GM23338 (cell line): Measurements from ENCODE around the gene HEXD. TPM values are rescaled to one million over a fixed set of nuclear protein-coding genes. Genes with fewer than 3 reads are reported as not detected.

ENCODE experiments used
- ATAC-seq: fragments of 200-7000 bp; cut with Tn5 transposase; 3 replicates; pipeline ENCODE4 v1.9.1; 2020
- DNase-seq: peaks from one replicate; pipeline ENCODE4 v3.0.0-alpha.2; 2015; ENCODE audit warnings: low spot score
- H2AFZ ChIP-seq: fragments of 200-600 bp; sonication (generic); 2 replicates; pipeline ENCODE4 v1.8.0; 2016; ENCODE audit warnings: antibody characterized with exemption, mild to moderate bottlenecking, moderate library complexity
- H3F3A ChIP-seq: fragments of 200-600 bp; sonication (generic); replicated peaks from 2 replicates; pipeline ENCODE4 v1.8.0; 2017; ENCODE audit warnings: antibody characterized with exemption, mixed run types, low read depth
- H3K27ac ChIP-seq: fragments of 200-600 bp; sonication (generic); 2 replicates; pipeline ENCODE4 v1.6.1; 2016; ENCODE audit warnings: low read depth
- H3K27me3 ChIP-seq: fragments of 200-600 bp; sonication (generic); 2 replicates; pipeline ENCODE4 v1.8.0; 2016; ENCODE audit warnings: mild to moderate bottlenecking, mixed run types, moderate library complexity; ENCODE audit not compliant: insufficient read depth
- H3K36me3 ChIP-seq: fragments of 200-600 bp; sonication (generic); 2 replicates; pipeline ENCODE4 v1.8.0; 2016; ENCODE audit warnings: mild to moderate bottlenecking; ENCODE audit not compliant: insufficient read depth
- H3K4me1 ChIP-seq: fragments of 200-600 bp; sonication (generic); 2 replicates; pipeline ENCODE4 v1.8.0; 2016; ENCODE audit warnings: mild to moderate bottlenecking, moderate library complexity; ENCODE audit not compliant: insufficient read depth
- H3K4me2 ChIP-seq: fragments of 200-600 bp; sonication (generic); 2 replicates; pipeline ENCODE4 v1.7.1; 2017; ENCODE audit warnings: mixed run types
- H3K4me3 ChIP-seq: fragments of 200-600 bp; sonication (generic); 2 replicates; pipeline ENCODE4 v1.6.1; 2016; ENCODE audit warnings: mixed run types
- H3K79me2 ChIP-seq: fragments of 200-600 bp; sonication (generic); replicated peaks from 2 replicates; pipeline ENCODE4 v1.8.0; 2017; ENCODE audit warnings: mild to moderate bottlenecking; ENCODE audit not compliant: insufficient read depth
- H3K9me2 ChIP-seq: fragments of 200-600 bp; sonication (generic); 2 replicates; pipeline ENCODE4 v1.8.0; 2017; ENCODE audit not compliant: insufficient read depth
- H4K20me1 ChIP-seq: fragments of 200-600 bp; sonication (generic); replicated peaks from 2 replicates; pipeline ENCODE4 v1.8.0; 2017; ENCODE audit warnings: mild to moderate bottlenecking; ENCODE audit not compliant: insufficient read depth
- H3K27ac Mint-ChIP-seq: 2 replicates; pipeline ENCODE4 v1.8.0; 2020; ENCODE audit warnings: inconsistent platforms, mild to moderate bottlenecking, moderate library complexity, mixed read lengths
- H3K27me3 Mint-ChIP-seq: 3 replicates; pipeline ENCODE4 v1.8.0; 2022; ENCODE audit warnings: low read depth, mild to moderate bottlenecking, moderate library complexity, mixed read lengths, inconsistent platforms; ENCODE audit not compliant: insufficient read depth, poor library complexity
- H3K36me3 Mint-ChIP-seq: 3 replicates; pipeline ENCODE4 v1.8.0; 2021; ENCODE audit warnings: low read depth, mild to moderate bottlenecking, inconsistent platforms, moderate library complexity, mixed read lengths
- H3K4me1 Mint-ChIP-seq: 3 replicates; pipeline ENCODE4 v1.8.0; 2020; ENCODE audit warnings: mild to moderate bottlenecking, inconsistent platforms, mixed read lengths
- H3K4me3 Mint-ChIP-seq: 3 replicates; pipeline ENCODE4 v1.8.0; 2021; ENCODE audit warnings: moderate library complexity, mild to moderate bottlenecking, inconsistent platforms, mixed read lengths
- H3K9me3 Mint-ChIP-seq: 3 replicates; pipeline ENCODE4 v1.8.0; 2020; ENCODE audit warnings: moderate library complexity, mild to moderate bottlenecking, inconsistent platforms, mixed read lengths
- CREB1 ChIP-seq: fragments of 250-450 bp; sonication (Bioruptor Pico); IDR thresholded peaks from 2 replicates; pipeline ENCODE4 v1.5.0; 2020; ENCODE audit warnings: low read depth, mild to moderate bottlenecking, moderate library complexity
- CTCF ChIP-seq, 2 experiments: fragments of 200-600 bp in 1 of 2; sonication (generic) in 1 of 2; conservative IDR thresholded peaks; 2 replicates each; pipeline versions ENCODE4 v1.5.1 to v1.6.1; 2016 to 2017; ENCODE audit warnings: antibody characterized with exemption in 2 of 2, low read depth in 2 of 2, mild to moderate bottlenecking in 2 of 2, moderate library complexity in 1 of 2
- ETS1 ChIP-seq: IDR thresholded peaks from 2 replicates; pipeline ENCODE4 v1.6.1; 2016; ENCODE audit warnings: antibody characterized with exemption
- EZH2phosphoT487 ChIP-seq: fragments of 200-600 bp; sonication (generic); IDR thresholded peaks from one replicate; pipeline ENCODE4 v1.8.1; 2018; ENCODE audit warnings: antibody characterized with exemption; ENCODE audit not compliant: unreplicated experiment
- JUNB ChIP-seq: IDR thresholded peaks from one replicate; pipeline ENCODE4 v1.6.1; 2016; ENCODE audit warnings: antibody characterized with exemption; ENCODE audit not compliant: unreplicated experiment
- NANOG ChIP-seq: IDR thresholded peaks from 2 replicates; pipeline ENCODE4 v1.6.1; 2016; ENCODE audit warnings: antibody characterized with exemption, borderline replicate concordance
- POLR2AphosphoS5 ChIP-seq: IDR thresholded peaks from 2 replicates; pipeline ENCODE4 v1.6.1; 2016; ENCODE audit warnings: antibody characterized with exemption, low read depth
- REST ChIP-seq: IDR thresholded peaks from one replicate; pipeline ENCODE4 v1.6.1; 2018; ENCODE audit warnings: antibody characterized with exemption; ENCODE audit not compliant: unreplicated experiment
- STAT1 ChIP-seq: IDR thresholded peaks from one replicate; pipeline ENCODE4 v1.6.1; 2016; ENCODE audit warnings: antibody characterized with exemption; ENCODE audit not compliant: unreplicated experiment
- ZNF114 ChIP-seq: fragments of 250-450 bp; sonication (Bioruptor Pico); IDR thresholded peaks from 2 replicates; pipeline ENCODE4 v1.5.0; 2020; ENCODE audit warnings: mild to moderate bottlenecking, moderate library complexity
- ZNF331 ChIP-seq: fragments of 250-450 bp; sonication (Bioruptor Pico); IDR thresholded peaks from 2 replicates; pipeline ENCODE4 v1.5.0; 2020; ENCODE audit warnings: low read depth, mild to moderate bottlenecking, moderate library complexity
- polyA plus RNA-seq: library from polyadenylated mRNA; unstranded; fragments of >200 nt; fragmentation: Nextera tagmentation; extraction: Ambion mirVana; gene quantifications from 2 replicates; pipeline ENCODE4 v1.2.1, GENCODE V29; 2016
- total RNA-seq: library from RNA; depleted of rRNA; stranded (reverse); fragments of >200 nt; shearing (Covaris generic); gene quantifications from 2 replicates; pipeline ENCODE4 v1.2.3, GENCODE V29; 2014

HEXD gene
- total and polyA plus RNA-seq, 2 experiments from 2014 or later = 11.9 to 31.1 TPM

GRCh38 chr17:82399041-82399441, 19.1 kb upstream of the HEXD start (continued):
- no peak for TF ChIP-seq REST
- no peak for TF ChIP-seq CTCF (conservative IDR thresholded peaks at IDR 0.05; ENCODE audit: low read depth in 2 of 2)
- no peak for TF ChIP-seq CREB1 (CRISPR knock-in tag)

- H3K4me3 Mint-ChIP-seq = no peak overlapping the region
- no peak overlapping the region for H3K27ac Mint-ChIP-seq
- Histone ChIP-seq H3K9me2 (no peaks in the 10 kb centered on the region), H3K4me3 (no peak overlapping the region), H3F3A (0 out of 2 replicates have a peak, but pooled peaks cover 2% of the 10 kb centered on the region), H3K79me2 (no peaks in the 10 kb centered on the region), H3K4me1 (no peaks in the 10 kb centered on the region), H3K27ac (no peak overlapping the region), H3K4me2 (no peak overlapping the region), H4K20me1 (no peaks in the 10 kb centered on the region), H3K36me3 (no peaks in the 10 kb centered on the region), H3K27me3 (no peaks in the 10 kb centered on the region), H2AFZ (no peak overlapping the region)
- H3K27me3 Mint-ChIP-seq = peaks cover 7% of the 10 kb centered on the region
- peaks cover 7% of the 10 kb centered on the region for H3K36me3 Mint-ChIP-seq
- ATAC-seq (no peak), DNase-seq (no peak)
- TF ChIP-seq STAT1 = no peak
- TF ChIP-seq POLR2AphosphoS5 = no peak
- H3K4me1 Mint-ChIP-seq = no peaks in the 10 kb centered on the region
- no peaks in the 10 kb centered on the region for H3K9me3 Mint-ChIP-seq
Measured at GRCh38 chr17:82399601-82400101, 18.5 kb upstream of the HEXD start.

GRCh38 chr17:82400206-82400605, 17.9 kb upstream of the HEXD start:
- no peak overlapping the region for H3K4me3 Mint-ChIP-seq
- no peak overlapping the region for H3K27ac Mint-ChIP-seq
- no peak for DNase-seq
- H3K4me2 ChIP-seq = no peak overlapping the region
- H3K4me1 Mint-ChIP-seq = no peaks in the 10 kb centered on the region
- no peaks in the 10 kb centered on the region for H3K4me1 ChIP-seq
- H3K9me2 ChIP-seq = no peaks in the 10 kb centered on the region
- no peak overlapping the region for H3K27ac ChIP-seq
- H2AFZ ChIP-seq = no peak overlapping the region
- H4K20me1 ChIP-seq = no peaks in the 10 kb centered on the region
- 0 out of 2 replicates have a peak, but pooled peaks cover 2% of the 10 kb centered on the region for H3F3A ChIP-seq
- H3K36me3 ChIP-seq = no peaks in the 10 kb centered on the region
- H3K4me3 ChIP-seq = no peak overlapping the region
- peaks cover 7% of the 10 kb centered on the region for H3K27me3 Mint-ChIP-seq
- no peaks in the 10 kb centered on the region for H3K79me2 ChIP-seq
- no peaks in the 10 kb centered on the region for H3K27me3 ChIP-seq
- no peak for ATAC-seq
- no peaks in the 10 kb centered on the region for H3K9me3 Mint-ChIP-seq
- H3K36me3 Mint-ChIP-seq = peaks cover 7% of the 10 kb centered on the region
- no peak for TF ChIP-seq JUNB
- TF ChIP-seq ZNF114 = no peak
- TF ChIP-seq ZNF331 = no peak
- no peak for TF ChIP-seq REST
- TF ChIP-seq STAT1 = no peak
- no peak for TF ChIP-seq ETS1
- no peak for TF ChIP-seq EZH2phosphoT487
- TF ChIP-seq NANOG = no peak
- TF ChIP-seq POLR2AphosphoS5 = no peak
